GM12892 (cell line): ENCODE results near the gene NEURL1.

Experiments
- POLR2A ChIP-seq: IDR thresholded peaks from 2 replicates; pipeline ENCODE4 v1.6.1; 2011; ENCODE audit warnings: low read depth, low read length, control low read depth
- POLR2AphosphoS5 ChIP-seq: IDR thresholded peaks from 2 replicates; pipeline ENCODE4 v1.6.1; 2011; ENCODE audit warnings: low read depth, low read length, control low read depth

- TF ChIP-seq POLR2AphosphoS5 (no peak), POLR2A (no peak)
Measured at GRCh38 chr10:103592186-103593021, 98.9 kb downstream of the NEURL1 start.
